ENCODE measurements around the gene CTNNA3.

DNA sequence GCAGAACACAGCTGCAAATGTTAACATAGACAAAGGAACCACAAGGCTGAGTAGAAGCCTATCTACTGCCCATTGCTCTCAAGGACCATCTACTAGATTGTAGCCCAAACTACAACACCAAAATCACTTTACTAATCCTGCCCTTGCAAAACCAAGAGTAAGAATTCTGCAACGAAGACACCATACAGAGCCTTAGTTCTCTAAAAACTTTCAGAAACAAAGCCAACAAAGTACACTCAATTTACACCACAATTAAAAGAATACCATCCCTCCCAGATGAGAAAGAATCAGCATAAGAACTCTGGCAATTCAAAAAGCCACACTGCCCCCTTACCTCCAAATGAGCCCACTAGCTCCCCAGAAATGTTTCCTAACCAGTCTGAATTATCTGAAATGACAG is 294.3 kb downstream of the CTNNA3 start:
- TF ChIP-seq CTCF (IDR thresholded peaks at IDR 0.05; ENCODE audit: low read depth, low read length, poor library complexity, severe bottlenecking) (no peak), EZH2phosphoT487 (IDR thresholded peaks at IDR 0.05; ENCODE audit: borderline replicate concordance, low read length) (no peak)

All from DOHH2 (cell line).